Heart right ventricle (tissue), 16 donors: ENCODE results near the gene ACSM4. TPM values are rescaled to one million over a fixed set of nuclear protein-coding genes. Genes with fewer than 3 reads are reported as not detected.

Experiments
- ATAC-seq, 8 donors: fragments of 200-7000 bp; cut with Tn5 transposase; one replicate each; pipeline ENCODE4 v1.9.1; 2020; ENCODE audit warnings: mild to moderate bottlenecking in 8 of 8, moderate library complexity in 8 of 8, moderate number of reproducible peaks in 1 of 8
- DNase-seq, 2 donors: peaks; one replicate each; pipeline ENCODE4 v3.0.0-alpha.2; 2020
- H3K27ac ChIP-seq, 10 donors: fragments of 200-600 bp; sonication (generic) in 2 of 10; one replicate each; pipeline versions ENCODE4 v1.5.0 to v1.8.0; 2020 to 2022; ENCODE audit warnings: mild to moderate bottlenecking in 3 of 10
- H3K27me3 ChIP-seq, 7 donors: fragments of 200-600 bp; one replicate each; pipeline ENCODE4 v1.8.0; 2021 to 2022; ENCODE audit warnings: mild to moderate bottlenecking in 2 of 7
- H3K36me3 ChIP-seq, 9 donors: fragments of 200-600 bp; sonication (generic) in 1 of 9; one replicate each; pipeline versions ENCODE4 v1.5.0 to v1.8.0; 2020 to 2022; ENCODE audit warnings: mild to moderate bottlenecking in 2 of 9
- H3K4me1 ChIP-seq, 9 donors: fragments of 200-600 bp; sonication (generic) in 1 of 9; one replicate each; pipeline versions ENCODE4 v1.5.0 to v1.8.0; 2020 to 2022; ENCODE audit warnings: mild to moderate bottlenecking in 4 of 9
- H3K4me3 ChIP-seq, 10 donors: fragments of 200-600 bp; sonication (generic) in 2 of 10; one replicate each; pipeline versions ENCODE4 v1.5.0 to v1.8.0; 2020 to 2022; ENCODE audit warnings: mild to moderate bottlenecking in 7 of 10, moderate library complexity in 2 of 10
- H3K9me3 ChIP-seq, 11 donors: fragments of 200-600 bp in 10 of 11; sonication (generic) in 2 of 11; one replicate each; pipeline versions ENCODE4 v1.5.0 to v1.8.0; 2013 to 2022; ENCODE audit warnings: mild to moderate bottlenecking in 2 of 11, control low read depth in 1 of 11, moderate library complexity in 1 of 11
- CTCF ChIP-seq, 9 donors: fragments of 200-600 bp; sonication (generic) in 2 of 9; IDR thresholded peaks; one replicate each; pipeline versions ENCODE4 v1.5.0 to v1.8.0; 2021 to 2022; ENCODE audit warnings: antibody characterized with exemption in 9 of 9, mild to moderate bottlenecking in 5 of 9, moderate library complexity in 1 of 9
- WGBS, 2 donors: extraction: QIAGEN DNeasy Blood & Tissue Kit; methylation state at CpG; one replicate each; pipeline ENCODE4 v1.1.7; 2013; ENCODE audit warnings: inconsistent platforms in 1 of 2; 5-methylcytosine and 5-hydroxymethylcytosine counted together
- intact Hi-C, 10 donors: fragments of 100-400 bp; cut with DNase I; formaldehyde crosslinking; loops; one replicate each; pipeline versions ENCODE4 v1.11.1 to v1.14.2; 2022
- polyA plus RNA-seq, 2 donors: library from polyadenylated mRNA; stranded (reverse); fragments of 200-250 nt; gene quantifications; one replicate each; pipeline ENCODE4 v1.2.3, GENCODE V29; 2013
- total RNA-seq, 10 donors: library from RNA; stranded (reverse); fragmentation: NEBNext Ultra II Directional in 3 of 10; extraction: Animal tissue kit (Norgen Biotek cat#: 25700) in 3 of 10; gene quantifications; one replicate each; pipeline versions ENCODE4 v1.2.1 to v1.2.4, GENCODE V29; 2021 to 2023
- donor health status: Arrhythmogenic right ventricular cardiomyopathy.
- donor health status: ischemic (EF 13 %, LVEDD 7.1; RV severe dilation, severe dysfunction).
- donor health status: healthy with polysubstance abuse.
- donor health status: DM: no; HTN: yes; CAD: no.
- donor health status: DM: no; HTN: no; CAD: no.
- donor health status: ischemic (EF 25% LVEDD 6.9; RV normal size, moderate dysfunction).
- donor health status: ischemic (EF 25% LVEDD 5.7; RV mildly dilated, moderate dysfunction).
- donor health status: healthy.
- donor health status: DM: yes; HTN: yes; CAD: no.
- donor health status: Ischemic cardiomyopathy.
- donor health status: ischemic (EF 35%, LVEDD 5.7; RV mildly dilated, moderate dysfunction).
- donor health status: nonischemic (EF 11% LVEDD 7.7; RV severe dilation, severe dysfunction).
- donor health status: DM: yes; HTN: yes; CAD: no.
- donor health status: PGD.
- donor health status: ischemic (EF 29% LVEDD 5.4; RV normal size, mild dysfunction).
- donor health status: nonischemic (EF 23%, LVEDD 6.1; RV moderate dilation, normal function).

The ACSM4 gene
- total and polyA plus RNA-seq, 12 donors: not detected

GRCh38 chr12:7354529-7354928, 50.7 kb downstream of the ACSM4 start:
- WGBS, 2 donors: 83 to 86% methylated on average over 4 of the region's 4 CpGs
- Histone ChIP-seq H3K9me3 (no peaks in the 10 kb centered on the region), H3K4me1 (peaks cover 0 to 4% (median 0%) of the 10 kb centered on the region in 9 donors), H3K36me3 (peaks cover 0 to 5% (median 0%) of the 10 kb centered on the region in 9 donors), H3K27me3 (peaks cover 0 to 6% (median 0%) of the 10 kb centered on the region in 7 donors), H3K4me3 (no peak overlapping the region), H3K27ac (no peak overlapping the region)
- no peak for ATAC-seq
- intact Hi-C loops: no loop called here
- no peak for DNase-seq
- no peak for TF ChIP-seq CTCF (IDR thresholded peaks at IDR 0.05)

GRCh38 chr12:7361265-7361664, 57.4 kb downstream of the ACSM4 start:
- intact Hi-C loops: no loop called here
- Histone ChIP-seq H3K36me3 (peaks cover 0 to 5% (median 0%) of the 10 kb centered on the region in 9 donors), H3K4me3 (no peak overlapping the region), H3K27ac (no peak overlapping the region), H3K4me1 (no peaks in the 10 kb centered on the region), H3K9me3 (peaks cover 0 to 16% (median 0%) of the 10 kb centered on the region in 11 donors), H3K27me3 (peaks cover 0 to 6% (median 0%) of the 10 kb centered on the region in 7 donors)
- no peak for ATAC-seq
- TF ChIP-seq CTCF (IDR thresholded peaks at IDR 0.05): no peak
- WGBS, 2 donors: 82 to 90% methylated on average over 1 of the region's 1 CpG
- no peak for DNase-seq

- Histone ChIP-seq H3K4me1 (no peaks in the 10 kb centered on the region), H3K9me3 (peaks cover 0 to 16% (median 0%) of the 10 kb centered on the region in 11 donors), H3K36me3 (no peaks in the 10 kb centered on the region), H3K27me3 (peaks cover 0 to 6% (median 0%) of the 10 kb centered on the region in 7 donors), H3K4me3 (no peak overlapping the region), H3K27ac (no peak overlapping the region)
- intact Hi-C loops: no loop called here
- DNase-seq (no peak), ATAC-seq (no peak)
- WGBS, 2 donors: 82 to 84% methylated on average over 3 of the region's 3 CpGs
- no peak for TF ChIP-seq CTCF (IDR thresholded peaks at IDR 0.05)
Observed at GRCh38 chr12:7362734-7363133, 58.9 kb downstream of the ACSM4 start.

GRCh38 chr12:7369274-7369729, 65.4 kb downstream of the ACSM4 start:
- TF ChIP-seq CTCF (IDR thresholded peaks at IDR 0.05): no peak
- peaks cover 0 to 10% (median 0%) of the 10 kb centered on the region in 7 donors for H3K27me3 ChIP-seq
- intact Hi-C loops: no loop called here
- peak overlapping the region in 1 of 10 donors; percentile 16 for H3K4me3 ChIP-seq
- DNase-seq (peak; percentile 49 to 62), ATAC-seq (peak; percentile 76 to 93 (median 83))
- H3K9me3 ChIP-seq: peaks cover 0 to 9% (median 0%) of the 10 kb centered on the region in 11 donors
- WGBS, 2 donors: 45 to 50% methylated on average over 10 of the region's 10 CpGs
- no peaks in the 10 kb centered on the region for H3K4me1 ChIP-seq
- no peak overlapping the region for H3K27ac ChIP-seq
- H3K36me3 ChIP-seq: no peaks in the 10 kb centered on the region
